Gastroesophageal sphincter (tissue), 3 donors: ENCODE data around the gene ABCC1.

Experiments
- POLR2A ChIP-seq, 2 donors: fragments of 450-650 bp; IDR thresholded peaks; one replicate each; pipeline ENCODE4 v1.6.1; 2017; ENCODE audit warnings: antibody characterized with exemption in 2 of 2, mild to moderate bottlenecking in 2 of 2, moderate library complexity in 1 of 2
- POLR2AphosphoS5 ChIP-seq: sonication (generic); formaldehyde crosslinking; IDR thresholded peaks from one replicate; pipeline ENCODE4 v1.6.1; 2017; ENCODE audit warnings: antibody characterized with exemption
- TF ChIP-seq, protein P1 (sequence below), 4 experiments: fragments of 200-600 bp in 2 of 4; fragments of 450-650 bp in 2 of 4; sonication (generic) in 1 of 4; IDR thresholded peaks; one replicate each; pipeline ENCODE4 v1.5.1; 2017 to 2019; ENCODE audit warnings: antibody characterized with exemption in 4 of 4, mild to moderate bottlenecking in 2 of 4, moderate library complexity in 2 of 4

DNA sequence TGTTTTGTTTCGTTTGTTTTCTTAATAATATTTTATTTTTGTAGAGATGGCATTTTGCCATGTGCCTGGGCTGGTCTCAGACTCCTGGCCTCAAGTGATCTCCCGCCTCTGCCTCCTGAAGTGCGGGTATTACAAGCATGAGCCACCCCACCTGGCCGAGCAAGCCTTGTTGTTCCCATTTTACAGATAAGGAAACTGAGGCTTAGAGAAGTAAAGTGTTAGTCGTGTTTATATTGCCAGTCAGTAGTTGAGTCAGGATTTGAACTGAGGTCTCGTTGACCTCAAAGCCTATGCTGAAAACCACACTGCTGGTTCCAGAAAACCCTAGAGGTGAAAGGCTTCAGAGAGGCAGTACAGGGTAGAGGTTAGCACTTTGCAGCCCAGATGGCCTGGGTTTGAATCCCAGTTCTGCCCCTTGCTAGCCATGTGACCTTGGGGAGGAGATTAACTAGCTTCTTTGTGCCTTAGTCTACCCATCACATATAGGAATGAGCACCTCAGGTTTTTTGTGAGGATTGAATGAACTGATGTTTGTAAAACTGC is 171.8 kb downstream of the ABCC1 start:
- TF ChIP-seq, protein P1, sequence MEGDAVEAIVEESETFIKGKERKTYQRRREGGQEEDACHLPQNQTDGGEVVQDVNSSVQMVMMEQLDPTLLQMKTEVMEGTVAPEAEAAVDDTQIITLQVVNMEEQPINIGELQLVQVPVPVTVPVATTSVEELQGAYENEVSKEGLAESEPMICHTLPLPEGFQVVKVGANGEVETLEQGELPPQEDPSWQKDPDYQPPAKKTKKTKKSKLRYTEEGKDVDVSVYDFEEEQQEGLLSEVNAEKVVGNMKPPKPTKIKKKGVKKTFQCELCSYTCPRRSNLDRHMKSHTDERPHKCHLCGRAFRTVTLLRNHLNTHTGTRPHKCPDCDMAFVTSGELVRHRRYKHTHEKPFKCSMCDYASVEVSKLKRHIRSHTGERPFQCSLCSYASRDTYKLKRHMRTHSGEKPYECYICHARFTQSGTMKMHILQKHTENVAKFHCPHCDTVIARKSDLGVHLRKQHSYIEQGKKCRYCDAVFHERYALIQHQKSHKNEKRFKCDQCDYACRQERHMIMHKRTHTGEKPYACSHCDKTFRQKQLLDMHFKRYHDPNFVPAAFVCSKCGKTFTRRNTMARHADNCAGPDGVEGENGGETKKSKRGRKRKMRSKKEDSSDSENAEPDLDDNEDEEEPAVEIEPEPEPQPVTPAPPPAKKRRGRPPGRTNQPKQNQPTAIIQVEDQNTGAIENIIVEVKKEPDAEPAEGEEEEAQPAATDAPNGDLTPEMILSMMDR (IDR thresholded peaks at IDR 0.05) = no peak
- no peak for TF ChIP-seq POLR2A (IDR thresholded peaks at IDR 0.05)
- no peak for TF ChIP-seq POLR2AphosphoS5
